ENCODE data around the gene TMPRSS9. TPM values are rescaled to one million over a fixed set of nuclear protein-coding genes. Genes with fewer than 3 reads are reported as not detected.

TMPRSS9 gene
- total RNA-seq, 1 experiment from 2014 or later = 0.44 TPM

GRCh38 chr19:2327773-2328400 is 32.2 kb upstream of the TMPRSS9 start:
- peak; percentile 67 for DNase-seq (ENCODE audit: low read depth)
- in situ Hi-C loops (cut with HindIII; ENCODE audit: low pct_unique_long_range_greater_than_20kb, low sequenced_read_pairs) = no loop called here

GRCh38 chr19:2328401-2329148 is 31.5 kb upstream of the TMPRSS9 start, which contains the start of the genes LSM7 and SPPL2B:
TSS of gene LSM7 (minus strand) at chr19:2328586. CDS start at chr19:2328566, 20 bp downstream.
TSS of gene SPPL2B (plus strand) at chr19:2328684. CDS start at chr19:2328710, 26 bp downstream.
- peak; percentile 66 for DNase-seq (ENCODE audit: low read depth)
- in situ Hi-C loops (cut with HindIII; ENCODE audit: low pct_unique_long_range_greater_than_20kb, low sequenced_read_pairs) = no loop called here

- in situ Hi-C loops (cut with HindIII; ENCODE audit: low pct_unique_long_range_greater_than_20kb, low sequenced_read_pairs) = no loop called here
- DNase-seq (ENCODE audit: low read depth) = no peak
Observed at GRCh38 chr19:2329149-2329478, 31.0 kb upstream of the TMPRSS9 start.

GRCh38 chr19:2329501-2329916 is 30.6 kb upstream of the TMPRSS9 start:
- in situ Hi-C loops (cut with HindIII; ENCODE audit: low pct_unique_long_range_greater_than_20kb, low sequenced_read_pairs) = no loop called here
- DNase-seq (ENCODE audit: low read depth) = no peak

GRCh38 chr19:2330255-2330631 is 29.8 kb upstream of the TMPRSS9 start:
- DNase-seq (ENCODE audit: low read depth) = no peak
- in situ Hi-C loops (cut with HindIII; ENCODE audit: low pct_unique_long_range_greater_than_20kb, low sequenced_read_pairs) = no loop called here

- in situ Hi-C loops (cut with HindIII; ENCODE audit: low pct_unique_long_range_greater_than_20kb, low sequenced_read_pairs) = no loop called here
- DNase-seq (ENCODE audit: low read depth) = no peak
Observed at GRCh38 chr19:2330632-2331284, 29.3 kb upstream of the TMPRSS9 start.

GRCh38 chr19:2331601-2332246 is 28.3 kb upstream of the TMPRSS9 start:
- no peak for DNase-seq (ENCODE audit: low read depth)
- in situ Hi-C loops (cut with HindIII; ENCODE audit: low pct_unique_long_range_greater_than_20kb, low sequenced_read_pairs) = no loop called here

- DNase-seq (ENCODE audit: low read depth) = no peak
Observed at GRCh38 chr19:2332341-2333026, 27.6 kb upstream of the TMPRSS9 start.

GRCh38 chr19:2333027-2333806 is 26.8 kb upstream of the TMPRSS9 start:
- no peak for DNase-seq (ENCODE audit: low read depth)

More at GRCh38 chr19:2332341-2333026, 27.6 kb upstream of the TMPRSS9 start:
- in situ Hi-C loops (cut with HindIII; ENCODE audit: low pct_unique_long_range_greater_than_20kb, low sequenced_read_pairs) = no loop called here

GRCh38 chr19:2333807-2334211 is 26.3 kb upstream of the TMPRSS9 start:
- in situ Hi-C loops (cut with HindIII; ENCODE audit: low pct_unique_long_range_greater_than_20kb, low sequenced_read_pairs) = no loop called here
- no peak for DNase-seq (ENCODE audit: low read depth)

More at GRCh38 chr19:2333027-2333806, 26.8 kb upstream of the TMPRSS9 start:
- in situ Hi-C loops (cut with HindIII; ENCODE audit: low pct_unique_long_range_greater_than_20kb, low sequenced_read_pairs) = no loop called here

- no peak for DNase-seq (ENCODE audit: low read depth)
- in situ Hi-C loops (cut with HindIII; ENCODE audit: low pct_unique_long_range_greater_than_20kb, low sequenced_read_pairs) = no loop called here
Observed at GRCh38 chr19:2334426-2334825, 25.6 kb upstream of the TMPRSS9 start.

GRCh38 chr19:2334986-2335846 is 24.8 kb upstream of the TMPRSS9 start:
- DNase-seq (ENCODE audit: low read depth) = no peak
- in situ Hi-C loops (cut with HindIII; ENCODE audit: low pct_unique_long_range_greater_than_20kb, low sequenced_read_pairs) = no loop called here

GRCh38 chr19:2335848-2336247 is 24.2 kb upstream of the TMPRSS9 start:
- no peak for DNase-seq (ENCODE audit: low read depth)
- in situ Hi-C loops (cut with HindIII; ENCODE audit: low pct_unique_long_range_greater_than_20kb, low sequenced_read_pairs) = no loop called here

- in situ Hi-C loops (cut with HindIII; ENCODE audit: low pct_unique_long_range_greater_than_20kb, low sequenced_read_pairs) = no loop called here
- DNase-seq (ENCODE audit: low read depth) = no peak
Observed at GRCh38 chr19:2336528-2337328, 23.3 kb upstream of the TMPRSS9 start.

GRCh38 chr19:2337329-2337707 is 22.7 kb upstream of the TMPRSS9 start:
- peak; percentile 18 for DNase-seq (ENCODE audit: low read depth)
- in situ Hi-C loops (cut with HindIII; ENCODE audit: low pct_unique_long_range_greater_than_20kb, low sequenced_read_pairs) = no loop called here

GRCh38 chr19:2338055-2338615 is 21.9 kb upstream of the TMPRSS9 start:
- in situ Hi-C loops (cut with HindIII; ENCODE audit: low pct_unique_long_range_greater_than_20kb, low sequenced_read_pairs) = no loop called here
- no peak for DNase-seq (ENCODE audit: low read depth)
